ENCODE measurements around the gene LRRC8D.

GRCh38 chr1:89932598-89933364, 111.9 kb downstream of the LRRC8D start:
- TF ChIP-seq CTCF (IDR thresholded peaks at IDR 0.05), result no peak
- TF ChIP-seq POLR2A (IDR thresholded peaks at IDR 0.05), result no peak

All from esophagus squamous epithelium (tissue), 4 donors.